HepG2 (cell line): ENCODE measurements around the gene MSGN1. TPM values are rescaled to one million over a fixed set of nuclear protein-coding genes. Genes with fewer than 3 reads are reported as not detected.
A peak's percentile ranks its signal among the peaks of the same experiment; 100 is the strongest.

Experiments used
- ATAC-seq: fragments of 200-7000 bp; cut with Tn5 transposase; 3 replicates; pipeline ENCODE4 v1.9.1; 2020; ENCODE audit warnings: mild to moderate bottlenecking, moderate library complexity
- BruUV-seq: library from RNA; stranded (reverse); fragments of 400-500 nt; replicated peaks from 2 replicates; lab custom pipeline; 2021; lab: Mats Ljungman, UMichigan
- CTCF ChIA-PET: fragments of 300-600 bp; formaldehyde crosslinking; extraction: SDS; loops from one replicate; lab custom pipeline; 2021; ENCODE audit warnings: low total read pairs, inconsistent platforms, low intra/inter-chr PET ratio; lab: Yijun Ruan, JAX
- POLR2A ChIA-PET: fragments of 350-600 bp; sonication (Branson Sonifier 250); formaldehyde crosslinking; loops from one replicate; lab custom pipeline; 2020; ENCODE audit warnings: antibody characterized with exemption, inconsistent platforms; lab: Yijun Ruan, JAX
- DNase-seq: peaks from one replicate; pipeline ENCODE4 v3.0.0-alpha.2; 2015; ENCODE audit warnings: low spot score
- FAIRE-seq: peaks from 3 replicates; lab custom pipeline; 2011; peaks lifted over from hg19 to GRCh38; lab: Jason Lieb, UNC
- H2AFZ ChIP-seq: one replicate; pipeline ENCODE4 v1.6.1; 2011; ENCODE audit warnings: low read length, inconsistent platforms
- H3K27ac ChIP-seq: fragments of 300-600 bp; 3 replicates; pipeline ENCODE4 v1.8.0; 2011; ENCODE audit warnings: mixed run types, mild to moderate bottlenecking, mixed read lengths, low read length, inconsistent platforms; ENCODE audit not compliant: insufficient read depth; ENCODE audit errors: extremely low read length
- H3K27me3 ChIP-seq, 2 experiments: fragments of 200-600 bp in 1 of 2; 2 replicates in 1 of 2; 3 replicates in 1 of 2; pipeline versions ENCODE4 v1.6.0 to v1.8.0; 2011; ENCODE audit warnings: low read length in 2 of 2, mild to moderate bottlenecking in 2 of 2, moderate library complexity in 2 of 2, inconsistent platforms in 1 of 2; ENCODE audit not compliant: insufficient read depth in 2 of 2, control insufficient read depth in 1 of 2
- H3K36me3 ChIP-seq, 2 experiments: fragments of 200-600 bp in 1 of 2; replicated peaks in 1 of 2; 2 replicates in 1 of 2; 3 replicates in 1 of 2; pipeline versions ENCODE4 v1.5.1 to v1.8.0; 2011; ENCODE audit warnings: low read length in 2 of 2, inconsistent platforms in 1 of 2; ENCODE audit not compliant: insufficient read depth in 2 of 2, control insufficient read depth in 1 of 2
- H3K4me1 ChIP-seq: 2 replicates; pipeline ENCODE4 v1.5.1; 2012; ENCODE audit warnings: low read length, inconsistent platforms; ENCODE audit not compliant: insufficient read depth
- H3K4me2 ChIP-seq: 2 replicates; pipeline ENCODE4 v1.6.0; 2011; ENCODE audit warnings: low read depth, low read length, inconsistent platforms
- H3K4me3 ChIP-seq, 3 experiments: fragments of 200-600 bp in 1 of 3; sonication (generic), shearing (Covaris generic) in 1 of 3; replicated peaks in 1 of 3; 2 replicates each; pipeline ENCODE4 v1.5.1; 2011 to 2016; ENCODE audit warnings: low read length in 3 of 3, inconsistent platforms in 2 of 3, low read depth in 2 of 3, mild to moderate bottlenecking in 2 of 3, control low read depth in 1 of 3, mixed read lengths in 1 of 3; ENCODE audit not compliant: insufficient read depth in 1 of 3
- H3K79me2 ChIP-seq: one replicate; pipeline ENCODE4 v1.6.1; 2011; ENCODE audit warnings: low read length, inconsistent platforms; ENCODE audit not compliant: insufficient read depth
- H3K9ac ChIP-seq: 2 replicates; pipeline ENCODE4 v1.6.0; 2011; ENCODE audit warnings: mild to moderate bottlenecking, low read depth, low read length, inconsistent platforms; ENCODE audit not compliant: insufficient read depth
- H3K9me3 ChIP-seq: 2 replicates; pipeline ENCODE4 v1.5.1; 2012; ENCODE audit warnings: mild to moderate bottlenecking, low read length
- H4K20me1 ChIP-seq: 2 replicates; pipeline ENCODE4 v1.6.0; 2011; ENCODE audit warnings: inconsistent platforms, mild to moderate bottlenecking, low read length, moderate library complexity; ENCODE audit not compliant: insufficient read depth
- DMAP1 ChIP-seq: IDR thresholded peaks from 2 replicates; pipeline ENCODE4 v1.6.1; 2016
- DRAP1 ChIP-seq: IDR thresholded peaks from 2 replicates; pipeline ENCODE4 v1.6.1; 2016; ENCODE audit warnings: missing genetic modification reagents, missing compliant biosample characterization
- HINFP ChIP-seq: sonication (generic); formaldehyde crosslinking; IDR thresholded peaks from 2 replicates; pipeline ENCODE4 v1.4.0; 2020; ENCODE audit warnings: low read depth, mild to moderate bottlenecking, missing genetic modification reagents
- HNF1B ChIP-seq: sonication (generic); formaldehyde crosslinking; IDR thresholded peaks from 2 replicates; pipeline ENCODE4 v1.5.1; 2020; ENCODE audit warnings: mild to moderate bottlenecking, moderate library complexity, missing genetic modification reagents
- MTERF4 ChIP-seq: sonication (generic); formaldehyde crosslinking; IDR thresholded peaks from 2 replicates; pipeline ENCODE4 v1.8.0; 2023; ENCODE audit warnings: mild to moderate bottlenecking, missing genetic modification reagents
- PAXIP1 ChIP-seq: sonication (generic); formaldehyde crosslinking; conservative IDR thresholded peaks from 2 replicates; pipeline ENCODE4 v1.4.0; 2020; ENCODE audit warnings: mild to moderate bottlenecking, missing genetic modification reagents, moderate library complexity
- ZFP1 ChIP-seq: IDR thresholded peaks from 2 replicates; pipeline ENCODE4 v1.6.1; 2016
- ZNF124 ChIP-seq: sonication (generic); formaldehyde crosslinking; IDR thresholded peaks from 2 replicates; pipeline ENCODE4 v1.4.0; 2020; ENCODE audit warnings: missing genetic modification reagents
- ZNF30 ChIP-seq: sonication (generic); formaldehyde crosslinking; IDR thresholded peaks from 2 replicates; pipeline ENCODE4 v1.5.0; 2020; ENCODE audit warnings: mild to moderate bottlenecking, missing genetic modification reagents
- ZNF550 ChIP-seq: sonication (generic); formaldehyde crosslinking; IDR thresholded peaks from 2 replicates; pipeline ENCODE4 v1.4.0; 2020; ENCODE audit warnings: mild to moderate bottlenecking, missing genetic modification reagents, borderline replicate concordance
- ZNF574 ChIP-seq: sonication (generic); formaldehyde crosslinking; IDR thresholded peaks from 2 replicates; pipeline ENCODE4 v1.4.0; 2020; ENCODE audit warnings: missing genetic modification reagents
- ZNF614 ChIP-seq: IDR thresholded peaks from 2 replicates; pipeline ENCODE4 v1.6.1; 2018; ENCODE audit warnings: missing biosample characterization, missing genetic modification reagents, inconsistent platforms, borderline replicate concordance
- WGBS: methylation state at CpG from one replicate; pipeline ENCODE4 v1.1.6; 2017; ENCODE audit warnings: low lambda C conversion rate; 5-methylcytosine and 5-hydroxymethylcytosine counted together
- in situ Hi-C: cut with HindIII; loops from 2 replicates; pipeline ENCODE4 v1.10.0; 2017; ENCODE audit warnings: low pct_unique_long_range_greater_than_20kb; ENCODE audit not compliant: extremely low pct_ligation_motif_present
- intact Hi-C: fragments of 100-400 bp; cut with micrococcal nuclease; formaldehyde crosslinking; loops from one replicate; pipeline ENCODE4 v1.10.0; 2022; ENCODE audit not compliant: unreplicated experiment
- polyA plus RNA-seq, 8 experiments: library from polyadenylated mRNA; depleted of rRNA in 3 of 8; stranded (reverse) in 7 of 8; unstranded in 1 of 8; fragments of >200 nt; fragmentation: Illumina TruSeq in 4 of 8; extraction: Trizol in 4 of 8; gene quantifications; 2 replicates each; pipeline versions ENCODE4 v1.2.1 to v1.2.3, GENCODE V29; 2011 to 2016; ENCODE audit warnings: low read depth in 4 of 8, missing spikeins in 1 of 8, mixed read lengths in 1 of 8; ENCODE audit not compliant: insufficient read depth in 1 of 8
- total RNA-seq, 5 experiments: library from RNA; depleted of rRNA; stranded (reverse); fragments of >200 nt; fragmentation: Illumina TruSeq; extraction: Trizol; gene quantifications; 2 replicates each; pipeline ENCODE4 v1.2.3, GENCODE V29; 2016; ENCODE audit warnings: low read depth in 1 of 5

Gene MSGN1
- total and polyA plus RNA-seq, 2 of the 13 experiments (the other 11 are each of a cell fraction or from before 2014, with no cell fraction given), result not detected

GRCh38 chr2:17799301-17800120, 16.7 kb upstream of the MSGN1 start:
- H3K27me3 ChIP-seq, result peaks cover 0 to 8% of the 10 kb centered on the region in 2 experiments; a peak in 3 of 5 replicates
- no peaks in the 10 kb centered on the region for H3K79me2 ChIP-seq
- WGBS, result 27% methylated on average over 7 of the region's 7 CpGs
- no peaks in the 10 kb centered on the region for H3K36me3 ChIP-seq
- H3K9me3 ChIP-seq, result no peaks in the 10 kb centered on the region
- FAIRE-seq, result no peak
- DNase-seq, result no peak
- peak; percentile 28 for ATAC-seq
- POLR2A ChIA-PET, result no interaction called here
- CTCF ChIA-PET, result interaction anchor here (0.5 kb wide), 1 partner anchor 329 kb away, joined by 3 read pairs; no protein-coding TSS in a partner anchor
- H3K9ac ChIP-seq, result no peak overlapping the region
- H2AFZ ChIP-seq, result no peak overlapping the region
- in situ Hi-C loops, result no loop called here
- no peak overlapping the region for H3K4me3 ChIP-seq
- H3K4me2 ChIP-seq, result peak overlapping the region; percentile 46
- peaks cover 24% of the 10 kb centered on the region for H3K4me1 ChIP-seq
- no peak overlapping the region for H3K27ac ChIP-seq
- intact Hi-C loops, result no loop called here
- BruUV-seq, result TSS peak; percentile 71
- no peaks in the 10 kb centered on the region for H4K20me1 ChIP-seq
- no peak for TF ChIP-seq DMAP1 (CRISPR knock-in tag)
- no peak for TF ChIP-seq ZNF550
- TF ChIP-seq HINFP (CRISPR knock-in tag), result no peak
- TF ChIP-seq HNF1B, result no peak
- no peak for TF ChIP-seq DRAP1 (CRISPR knock-in tag)
- TF ChIP-seq ZFP1 (CRISPR knock-in tag), result no peak
- no peak for TF ChIP-seq PAXIP1 (CRISPR knock-in tag)
- no peak for TF ChIP-seq ZNF124 (CRISPR knock-in tag)
- TF ChIP-seq ZNF574 (CRISPR knock-in tag), result no peak
- TF ChIP-seq ZNF30 (CRISPR knock-in tag), result no peak
- no peak for TF ChIP-seq ZNF614 (CRISPR knock-in tag)
- no peak for TF ChIP-seq MTERF4 (CRISPR knock-in tag)
